Measurements from ENCODE around the gene SBF1.

SBF1 gene

GRCh38 chr22:50456026-50456425 is 18.8 kb downstream of the SBF1 start:
- no peaks in the 10 kb centered on the region for H3K27me3 ChIP-seq (ENCODE audit: control insufficient read depth, insufficient read depth, low read length, poor library complexity, severe bottlenecking)
- H3K36me3 ChIP-seq (ENCODE audit: control insufficient read depth, insufficient read depth, low read length) = peaks cover 30% of the 10 kb centered on the region
- no peaks in the 10 kb centered on the region for H3K4me1 ChIP-seq (ENCODE audit: control insufficient read depth, insufficient read depth, low read length)
- no peaks in the 10 kb centered on the region for H3K9me3 ChIP-seq (ENCODE audit: control insufficient read depth, low read length)
- no peak overlapping the region for H3K27ac ChIP-seq (ENCODE audit: insufficient read depth, low read depth, low read length, poor library complexity, severe bottlenecking)
- WGBS, 2 experiments = 90 to 91% methylated on average over 11 of the region's 11 CpGs
- no peak overlapping the region for H3K4me3 ChIP-seq (ENCODE audit: insufficient read depth, low read depth, low read length)

DNA sequence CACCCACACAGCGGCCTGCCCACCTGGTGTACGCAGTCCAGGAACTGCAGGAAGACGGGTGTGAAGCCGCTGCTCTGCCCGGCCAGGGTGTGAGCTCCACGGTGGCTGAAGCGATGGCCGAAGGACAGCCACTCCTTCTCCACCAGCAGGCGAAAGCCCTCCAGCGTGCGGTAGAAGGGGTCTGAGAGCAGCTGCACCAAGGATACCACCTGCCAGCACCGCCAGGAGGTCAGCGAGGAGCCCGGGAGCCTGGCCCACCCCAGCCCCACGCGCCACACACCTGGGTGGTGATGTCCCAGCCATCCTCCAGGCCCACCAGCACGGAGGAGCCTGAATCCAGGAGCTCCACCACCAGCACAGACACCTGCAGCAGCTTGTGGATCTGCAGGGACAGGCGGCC is 19.6 kb downstream of the SBF1 start:
- H3K4me1 ChIP-seq (ENCODE audit: control insufficient read depth, insufficient read depth, low read length) = no peaks in the 10 kb centered on the region
- no peaks in the 10 kb centered on the region for H3K9me3 ChIP-seq (ENCODE audit: control insufficient read depth, low read length)
- 96 to 98% methylated on average over 18 of the region's 18 CpGs for WGBS, 2 experiments
- H3K36me3 ChIP-seq (ENCODE audit: control insufficient read depth, insufficient read depth, low read length) = peaks cover 22% of the 10 kb centered on the region
- no peak overlapping the region for H3K27ac ChIP-seq (ENCODE audit: insufficient read depth, low read depth, low read length, poor library complexity, severe bottlenecking)
- no peaks in the 10 kb centered on the region for H3K27me3 ChIP-seq (ENCODE audit: control insufficient read depth, insufficient read depth, low read length, poor library complexity, severe bottlenecking)
- H3K4me3 ChIP-seq (ENCODE audit: insufficient read depth, low read depth, low read length) = no peak overlapping the region

GRCh38 chr22:50454556-50455075 is 20.2 kb downstream of the SBF1 start:
- H3K36me3 ChIP-seq (ENCODE audit: control insufficient read depth, insufficient read depth, low read length) = peaks cover 19% of the 10 kb centered on the region
- no peak overlapping the region for H3K27ac ChIP-seq (ENCODE audit: insufficient read depth, low read depth, low read length, poor library complexity, severe bottlenecking)
- 95 to 96% methylated on average over 27 of the region's 27 CpGs for WGBS, 2 experiments

DNA sequence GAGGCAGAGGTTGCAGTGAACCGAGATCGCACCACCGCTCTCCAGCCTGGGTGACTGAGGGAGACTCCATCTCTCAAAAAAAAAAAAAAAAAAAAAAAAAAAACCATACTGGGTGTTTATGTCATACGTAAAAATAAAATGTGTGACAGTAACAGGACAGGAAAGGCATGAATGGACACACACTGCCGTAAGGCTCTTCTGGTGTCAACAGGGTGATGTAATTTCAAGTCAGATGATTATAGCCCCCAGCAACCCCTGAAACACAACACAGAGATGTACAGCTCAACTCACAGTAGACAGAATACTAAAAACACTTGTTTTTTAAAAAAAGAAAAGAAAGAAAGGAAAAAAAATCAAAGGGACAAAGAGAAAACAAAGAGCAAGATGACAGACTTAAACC is 22.2 kb downstream of the SBF1 start:
- peaks cover 30% of the 10 kb centered on the region for H3K36me3 ChIP-seq (ENCODE audit: control insufficient read depth, insufficient read depth, low read length)
- no peaks in the 10 kb centered on the region for H3K9me3 ChIP-seq (ENCODE audit: control insufficient read depth, low read length)
- WGBS, 2 experiments = 78 to 92% methylated on average over 3 to 5 of the region's 5 CpGs

More at GRCh38 chr22:50454556-50455075, 20.2 kb downstream of the SBF1 start:
- H3K27me3 ChIP-seq (ENCODE audit: control insufficient read depth, insufficient read depth, low read length, poor library complexity, severe bottlenecking) = no peaks in the 10 kb centered on the region
- no peaks in the 10 kb centered on the region for H3K4me1 ChIP-seq (ENCODE audit: control insufficient read depth, insufficient read depth, low read length)
- H3K9me3 ChIP-seq (ENCODE audit: control insufficient read depth, low read length) = no peaks in the 10 kb centered on the region
- H3K4me3 ChIP-seq (ENCODE audit: insufficient read depth, low read depth, low read length) = no peak overlapping the region

DNA sequence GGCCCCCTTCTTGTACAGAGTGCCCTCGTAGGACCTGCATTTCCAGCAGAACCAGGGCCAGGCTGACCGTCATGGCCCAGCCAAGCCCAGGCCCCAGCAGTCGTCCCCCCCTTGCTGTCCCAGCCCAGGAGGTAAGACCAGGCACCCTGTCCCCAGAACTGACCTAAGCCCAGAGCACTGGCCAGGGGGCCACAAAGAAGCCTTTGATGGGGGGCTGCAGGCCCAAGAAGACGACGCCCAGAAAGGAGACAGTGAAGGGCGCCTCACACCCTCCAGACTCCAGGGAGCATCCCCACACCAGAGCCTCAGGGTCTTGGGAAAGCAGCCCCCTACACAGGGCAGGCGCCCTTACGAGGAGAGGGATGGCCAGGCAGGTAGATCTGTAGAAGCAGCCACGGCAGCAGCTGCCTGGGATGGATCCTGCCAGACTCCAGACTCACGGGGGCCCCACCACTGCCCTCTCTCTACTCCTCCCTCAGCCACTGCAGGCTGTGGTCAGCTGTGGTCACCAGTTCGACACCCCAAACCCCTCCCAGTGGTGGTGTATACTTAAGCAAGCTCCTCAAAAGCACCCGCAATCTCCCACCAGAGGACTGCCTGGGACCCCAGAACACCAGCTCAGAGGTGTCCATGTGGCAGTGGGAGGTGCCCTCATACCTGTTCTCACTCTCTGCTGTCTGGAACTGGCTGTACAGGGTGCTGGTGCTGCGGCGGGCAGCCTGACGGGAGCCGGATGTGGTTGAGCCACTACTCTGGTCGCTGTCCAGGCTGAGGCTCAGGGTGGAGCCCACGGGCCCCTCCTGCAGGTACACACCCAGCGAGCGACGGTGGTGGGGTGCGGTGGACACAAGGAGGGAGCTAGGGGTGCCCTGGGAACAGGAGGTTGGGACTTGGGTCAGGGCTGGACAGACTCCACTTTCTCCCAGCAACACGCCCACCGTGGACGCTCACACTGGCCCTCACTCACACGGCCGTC is 27.0 kb downstream of the SBF1 start:
- Histone ChIP-seq H3K36me3 (ENCODE audit: control insufficient read depth, insufficient read depth, low read length) (peaks cover 19% of the 10 kb centered on the region), H3K4me1 (ENCODE audit: control insufficient read depth, insufficient read depth, low read length) (peaks cover 14% of the 10 kb centered on the region), H3K9me3 (ENCODE audit: control insufficient read depth, low read length) (no peaks in the 10 kb centered on the region), H3K27me3 (ENCODE audit: control insufficient read depth, insufficient read depth, low read length, poor library complexity, severe bottlenecking) (no peaks in the 10 kb centered on the region), H3K27ac (ENCODE audit: insufficient read depth, low read depth, low read length, poor library complexity, severe bottlenecking) (no peak overlapping the region), H3K4me3 (ENCODE audit: insufficient read depth, low read depth, low read length) (no peak overlapping the region)
- WGBS, 2 experiments = 96 to 98% methylated on average over 27 of the region's 27 CpGs

More for the DNA sequence above, 22.2 kb downstream of the SBF1 start:
- Histone ChIP-seq H3K27me3 (ENCODE audit: control insufficient read depth, insufficient read depth, low read length, poor library complexity, severe bottlenecking) (no peaks in the 10 kb centered on the region), H3K27ac (ENCODE audit: insufficient read depth, low read depth, low read length, poor library complexity, severe bottlenecking) (no peak overlapping the region), H3K4me3 (ENCODE audit: insufficient read depth, low read depth, low read length) (no peak overlapping the region), H3K4me1 (ENCODE audit: control insufficient read depth, insufficient read depth, low read length) (no peaks in the 10 kb centered on the region)

GRCh38 chr22:50446708-50447575 is 27.9 kb downstream of the SBF1 start:
- WGBS, 2 experiments = 94 to 96% methylated on average over 54 of the region's 54 CpGs
- Histone ChIP-seq H3K36me3 (ENCODE audit: control insufficient read depth, insufficient read depth, low read length) (peaks cover 19% of the 10 kb centered on the region), H3K4me3 (ENCODE audit: insufficient read depth, low read depth, low read length) (no peak overlapping the region), H3K4me1 (ENCODE audit: control insufficient read depth, insufficient read depth, low read length) (peaks cover 14% of the 10 kb centered on the region), H3K9me3 (ENCODE audit: control insufficient read depth, low read length) (no peaks in the 10 kb centered on the region), H3K27ac (ENCODE audit: insufficient read depth, low read depth, low read length, poor library complexity, severe bottlenecking) (no peak overlapping the region), H3K27me3 (ENCODE audit: control insufficient read depth, insufficient read depth, low read length, poor library complexity, severe bottlenecking) (no peaks in the 10 kb centered on the region)

GRCh38 chr22:50445880-50446707 is 28.7 kb downstream of the SBF1 start:
- Histone ChIP-seq H3K9me3 (ENCODE audit: control insufficient read depth, low read length) (no peaks in the 10 kb centered on the region), H3K27ac (ENCODE audit: insufficient read depth, low read depth, low read length, poor library complexity, severe bottlenecking) (no peak overlapping the region), H3K4me3 (ENCODE audit: insufficient read depth, low read depth, low read length) (no peak overlapping the region), H3K4me1 (ENCODE audit: control insufficient read depth, insufficient read depth, low read length) (peaks cover 14% of the 10 kb centered on the region), H3K36me3 (ENCODE audit: control insufficient read depth, insufficient read depth, low read length) (peaks cover 26% of the 10 kb centered on the region), H3K27me3 (ENCODE audit: control insufficient read depth, insufficient read depth, low read length, poor library complexity, severe bottlenecking) (no peaks in the 10 kb centered on the region)
- WGBS, 2 experiments = 86% methylated on average over 16 of the region's 17 CpGs

GRCh38 chr22:50445071-50445879 is 29.6 kb downstream of the SBF1 start:
- WGBS, 2 experiments = 83 to 84% methylated on average over 30 of the region's 30 CpGs
- Histone ChIP-seq H3K9me3 (ENCODE audit: control insufficient read depth, low read length) (no peaks in the 10 kb centered on the region), H3K36me3 (ENCODE audit: control insufficient read depth, insufficient read depth, low read length) (peaks cover 29% of the 10 kb centered on the region), H3K27me3 (ENCODE audit: control insufficient read depth, insufficient read depth, low read length, poor library complexity, severe bottlenecking) (no peaks in the 10 kb centered on the region), H3K4me3 (ENCODE audit: insufficient read depth, low read depth, low read length) (no peak overlapping the region), H3K4me1 (ENCODE audit: control insufficient read depth, insufficient read depth, low read length) (peaks cover 14% of the 10 kb centered on the region), H3K27ac (ENCODE audit: insufficient read depth, low read depth, low read length, poor library complexity, severe bottlenecking) (no peak overlapping the region)

DNA sequence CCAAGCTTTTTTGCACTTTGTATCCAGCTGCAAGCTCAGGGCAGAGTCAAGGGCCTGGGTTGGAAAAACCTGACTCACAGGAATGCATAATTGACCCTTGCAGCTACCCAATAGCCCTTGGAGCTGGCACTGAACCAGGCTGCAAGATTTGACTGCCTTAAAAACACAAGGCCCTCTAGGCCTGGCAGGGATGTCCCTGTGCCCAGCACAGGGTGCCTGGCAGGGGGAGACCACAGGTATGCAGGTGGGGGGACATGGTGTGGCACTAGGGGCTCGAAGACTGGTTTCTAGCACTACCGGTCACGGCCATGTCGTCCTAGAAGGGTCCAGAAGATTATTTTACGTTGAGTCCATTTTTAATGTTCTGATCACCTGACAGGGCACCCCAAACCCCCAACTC is 30.2 kb downstream of the SBF1 start:
- Histone ChIP-seq H3K27ac (ENCODE audit: insufficient read depth, low read depth, low read length, poor library complexity, severe bottlenecking) (no peak overlapping the region), H3K9me3 (ENCODE audit: control insufficient read depth, low read length) (no peaks in the 10 kb centered on the region)

More for the DNA sequence above, 30.2 kb downstream of the SBF1 start:
- H3K27me3 ChIP-seq (ENCODE audit: control insufficient read depth, insufficient read depth, low read length, poor library complexity, severe bottlenecking) = no peaks in the 10 kb centered on the region
- 95 to 97% methylated on average over 5 of the region's 5 CpGs for WGBS, 2 experiments
- H3K36me3 ChIP-seq (ENCODE audit: control insufficient read depth, insufficient read depth, low read length) = peaks cover 29% of the 10 kb centered on the region
- no peak overlapping the region for H3K4me3 ChIP-seq (ENCODE audit: insufficient read depth, low read depth, low read length)
- H3K4me1 ChIP-seq (ENCODE audit: control insufficient read depth, insufficient read depth, low read length) = peaks cover 14% of the 10 kb centered on the region

Measured in ectodermal cell (in vitro differentiated cells).